ENCODE results near the gene TYMP.

DNA sequence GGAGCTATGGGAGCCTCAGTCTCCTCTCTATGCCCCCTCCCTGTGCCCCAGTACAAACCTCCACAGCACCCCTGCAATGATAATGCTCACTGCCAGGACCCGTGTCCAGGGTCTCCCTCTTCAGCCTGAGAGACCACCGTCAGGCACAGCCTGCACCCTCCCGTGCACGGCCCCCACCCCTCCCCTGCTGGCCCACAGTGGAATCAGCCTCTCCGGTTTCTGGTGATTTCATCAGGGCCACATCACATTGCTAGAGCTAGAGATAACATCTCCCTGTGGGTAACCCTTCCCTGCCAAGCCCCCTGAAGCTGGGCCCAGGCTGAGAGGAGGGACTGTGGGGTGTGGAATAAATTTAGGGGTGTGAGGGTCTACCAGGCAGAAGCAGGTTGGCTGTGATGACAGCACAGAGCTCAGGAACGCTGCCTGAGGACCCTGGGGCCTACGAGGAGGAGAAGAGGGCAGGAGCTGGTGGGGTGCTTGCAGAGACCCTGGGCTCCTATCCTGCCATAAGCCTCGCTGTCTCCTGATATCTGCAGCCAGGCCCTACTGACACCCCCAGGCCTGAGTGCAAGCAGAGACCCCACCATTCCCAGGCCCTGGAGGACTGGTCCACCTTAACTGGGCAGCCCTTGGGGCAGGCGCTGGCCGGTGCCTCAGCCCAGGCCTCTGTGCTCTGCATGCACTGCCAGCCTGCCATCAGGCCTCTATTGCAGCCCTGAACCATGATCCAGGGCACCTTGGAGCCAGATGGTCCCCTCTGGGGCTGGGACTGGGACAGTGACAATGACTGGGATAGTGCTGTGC lies 15.9 kb upstream of the TYMP start, which contains the start of gene KLHDC7B:
- TF ChIP-seq, protein P1, sequence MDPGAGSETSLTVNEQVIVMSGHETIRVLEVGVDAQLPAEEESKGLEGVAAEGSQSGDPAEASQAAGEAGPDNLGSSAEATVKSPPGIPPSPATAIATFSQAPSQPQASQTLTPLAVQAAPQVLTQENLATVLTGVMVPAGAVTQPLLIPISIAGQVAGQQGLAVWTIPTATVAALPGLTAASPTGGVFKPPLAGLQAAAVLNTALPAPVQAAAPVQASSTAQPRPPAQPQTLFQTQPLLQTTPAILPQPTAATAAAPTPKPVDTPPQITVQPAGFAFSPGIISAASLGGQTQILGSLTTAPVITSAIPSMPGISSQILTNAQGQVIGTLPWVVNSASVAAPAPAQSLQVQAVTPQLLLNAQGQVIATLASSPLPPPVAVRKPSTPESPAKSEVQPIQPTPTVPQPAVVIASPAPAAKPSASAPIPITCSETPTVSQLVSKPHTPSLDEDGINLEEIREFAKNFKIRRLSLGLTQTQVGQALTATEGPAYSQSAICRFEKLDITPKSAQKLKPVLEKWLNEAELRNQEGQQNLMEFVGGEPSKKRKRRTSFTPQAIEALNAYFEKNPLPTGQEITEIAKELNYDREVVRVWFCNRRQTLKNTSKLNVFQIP (CRISPR knock-in tag; IDR thresholded peaks at IDR 0.05; ENCODE audit: borderline replicate concordance, low read depth), result no peak
- TF ChIP-seq, protein P2, sequence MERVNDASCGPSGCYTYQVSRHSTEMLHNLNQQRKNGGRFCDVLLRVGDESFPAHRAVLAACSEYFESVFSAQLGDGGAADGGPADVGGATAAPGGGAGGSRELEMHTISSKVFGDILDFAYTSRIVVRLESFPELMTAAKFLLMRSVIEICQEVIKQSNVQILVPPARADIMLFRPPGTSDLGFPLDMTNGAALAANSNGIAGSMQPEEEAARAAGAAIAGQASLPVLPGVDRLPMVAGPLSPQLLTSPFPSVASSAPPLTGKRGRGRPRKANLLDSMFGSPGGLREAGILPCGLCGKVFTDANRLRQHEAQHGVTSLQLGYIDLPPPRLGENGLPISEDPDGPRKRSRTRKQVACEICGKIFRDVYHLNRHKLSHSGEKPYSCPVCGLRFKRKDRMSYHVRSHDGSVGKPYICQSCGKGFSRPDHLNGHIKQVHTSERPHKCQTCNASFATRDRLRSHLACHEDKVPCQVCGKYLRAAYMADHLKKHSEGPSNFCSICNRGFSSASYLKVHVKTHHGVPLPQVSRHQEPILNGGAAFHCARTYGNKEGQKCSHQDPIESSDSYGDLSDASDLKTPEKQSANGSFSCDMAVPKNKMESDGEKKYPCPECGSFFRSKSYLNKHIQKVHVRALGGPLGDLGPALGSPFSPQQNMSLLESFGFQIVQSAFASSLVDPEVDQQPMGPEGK (CRISPR knock-in tag; IDR thresholded peaks at IDR 0.05; ENCODE audit: borderline replicate concordance), result no peak
- TF ChIP-seq, protein P3, sequence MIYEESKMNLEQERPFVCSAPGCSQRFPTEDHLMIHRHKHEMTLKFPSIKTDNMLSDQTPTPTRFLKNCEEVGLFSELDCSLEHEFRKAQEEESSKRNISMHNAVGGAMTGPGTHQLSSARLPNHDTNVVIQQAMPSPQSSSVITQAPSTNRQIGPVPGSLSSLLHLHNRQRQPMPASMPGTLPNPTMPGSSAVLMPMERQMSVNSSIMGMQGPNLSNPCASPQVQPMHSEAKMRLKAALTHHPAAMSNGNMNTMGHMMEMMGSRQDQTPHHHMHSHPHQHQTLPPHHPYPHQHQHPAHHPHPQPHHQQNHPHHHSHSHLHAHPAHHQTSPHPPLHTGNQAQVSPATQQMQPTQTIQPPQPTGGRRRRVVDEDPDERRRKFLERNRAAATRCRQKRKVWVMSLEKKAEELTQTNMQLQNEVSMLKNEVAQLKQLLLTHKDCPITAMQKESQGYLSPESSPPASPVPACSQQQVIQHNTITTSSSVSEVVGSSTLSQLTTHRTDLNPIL (CRISPR knock-in tag; IDR thresholded peaks at IDR 0.05; ENCODE audit: low read depth), result no peak
- TF ChIP-seq CSDC2 (CRISPR knock-in tag; IDR thresholded peaks at IDR 0.05), result no peak
- no peak for TF ChIP-seq ISL1 (CRISPR knock-in tag; IDR thresholded peaks at IDR 0.05)
